ENCODE measurements around the gene FCAMR.
"Not testable (repeated sequence)": the region's sequence is repeated elsewhere in the genome, so short reads cannot be mapped to it uniquely, and the experiment has no call there.

Gene FCAMR

DNA sequence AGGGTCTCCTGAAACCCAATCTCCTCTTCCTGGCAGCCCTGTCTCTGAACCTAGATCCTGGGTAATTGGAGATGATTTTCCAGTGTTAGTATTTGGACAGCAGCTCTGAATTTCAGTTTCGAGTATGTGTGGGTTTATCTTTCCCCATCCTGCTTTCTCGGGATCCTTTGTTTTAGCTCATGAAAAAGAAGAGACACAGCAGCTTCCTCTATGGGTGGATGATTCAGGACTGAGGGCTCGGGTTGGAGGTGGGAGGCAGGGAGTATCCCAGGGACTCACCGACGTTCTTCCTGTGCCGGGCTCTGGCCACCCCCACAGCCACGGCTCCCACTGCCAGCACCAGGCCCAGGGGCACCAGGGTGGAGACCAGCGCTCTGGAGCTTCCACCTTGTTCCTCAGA lies 38.1 kb downstream of the FCAMR start:
- no peak for DNase-seq (ENCODE audit: low spot score)

DNA sequence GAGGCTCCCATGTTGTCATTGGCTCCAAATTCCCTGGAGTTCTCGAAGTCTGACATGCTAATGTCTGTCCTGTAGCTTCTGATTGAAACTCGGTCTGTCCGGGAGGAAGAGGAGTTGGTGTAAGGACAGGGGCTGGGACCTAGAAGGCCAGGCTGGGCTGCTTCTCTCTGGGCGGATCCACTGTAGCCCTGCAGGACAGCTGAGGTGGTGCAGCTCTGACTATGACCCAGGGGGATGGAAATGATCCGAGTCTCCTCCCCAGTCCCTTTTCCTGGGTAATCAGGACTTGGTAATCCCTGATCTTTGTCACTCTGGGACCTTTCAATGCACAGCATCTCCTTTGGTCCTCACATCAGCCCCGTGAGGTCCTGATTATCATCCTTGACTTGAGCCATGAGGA lies 38.6 kb downstream of the FCAMR start:
- DNase-seq (ENCODE audit: low spot score) = peak; percentile 24

DNA sequence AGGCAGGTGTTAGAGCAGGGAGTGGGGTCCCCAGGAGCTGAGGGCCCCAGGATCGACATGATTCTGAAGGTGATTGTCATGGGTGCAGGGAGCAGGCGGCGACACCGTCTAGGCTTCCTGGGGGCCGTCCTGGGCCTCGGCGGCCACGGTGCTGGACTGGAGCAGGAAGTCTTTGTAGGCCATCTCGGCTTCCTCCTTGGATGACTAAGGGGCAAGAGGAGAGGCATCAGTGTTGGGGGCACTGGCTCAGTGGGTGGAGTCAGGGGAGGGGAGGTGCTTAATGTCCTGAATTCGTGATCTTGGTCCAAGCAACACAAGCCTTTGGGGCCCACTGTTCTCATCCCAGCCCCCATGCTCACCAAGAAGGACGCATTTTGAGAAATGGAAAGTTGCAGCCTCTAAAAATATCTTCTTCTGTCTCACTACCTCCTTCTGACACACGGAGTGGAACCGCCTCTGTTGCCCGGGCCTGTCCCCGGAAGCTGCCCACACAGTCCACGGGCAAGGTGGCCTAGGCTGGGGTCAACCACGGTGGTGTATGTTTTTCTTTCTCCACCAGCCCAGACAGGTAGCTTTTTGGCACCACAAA lies 40.0 kb downstream of the FCAMR start:
- DNase-seq (ENCODE audit: low spot score) = no peak

DNA sequence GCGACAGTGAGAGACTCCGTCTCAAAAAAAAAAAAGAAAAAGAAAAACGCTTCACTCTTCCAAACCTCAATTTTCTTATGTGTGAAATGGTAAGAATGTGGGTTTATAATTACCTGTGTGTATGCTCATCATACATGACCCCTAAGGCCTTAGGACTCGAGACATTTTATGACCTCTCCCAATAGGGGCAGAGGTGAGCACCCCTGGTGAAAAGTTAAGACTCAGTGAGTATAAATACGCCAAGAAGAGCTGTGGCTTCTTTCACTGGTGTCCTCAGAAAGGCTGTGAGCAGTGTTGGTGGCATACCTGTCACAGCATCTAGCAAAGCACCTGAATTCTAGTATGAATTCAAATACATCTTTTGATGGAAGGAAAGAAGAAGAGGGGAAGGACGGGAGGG lies 40.7 kb downstream of the FCAMR start:
- no peak for DNase-seq (ENCODE audit: low spot score)

DNA sequence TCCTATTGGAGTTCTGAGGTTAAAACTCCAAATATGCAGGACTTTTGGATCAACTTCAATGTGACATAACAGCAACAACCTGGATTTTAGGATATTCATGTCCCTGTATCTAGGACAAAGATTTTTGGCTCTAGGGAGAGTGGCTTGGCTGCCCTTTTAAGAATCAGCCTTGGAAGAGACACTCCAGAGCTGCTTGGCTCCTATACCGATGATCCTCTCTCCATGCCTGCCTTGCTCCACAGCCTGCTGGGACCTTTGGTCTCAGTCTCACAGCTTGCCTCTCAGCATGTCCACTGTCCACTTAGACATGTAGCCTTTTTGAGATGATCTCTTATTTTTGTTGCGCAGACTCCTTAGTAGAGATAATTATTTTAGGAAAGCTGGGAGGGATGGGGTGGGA lies 44.0 kb downstream of the FCAMR start:
- DNase-seq (ENCODE audit: low spot score) = no peak

DNA sequence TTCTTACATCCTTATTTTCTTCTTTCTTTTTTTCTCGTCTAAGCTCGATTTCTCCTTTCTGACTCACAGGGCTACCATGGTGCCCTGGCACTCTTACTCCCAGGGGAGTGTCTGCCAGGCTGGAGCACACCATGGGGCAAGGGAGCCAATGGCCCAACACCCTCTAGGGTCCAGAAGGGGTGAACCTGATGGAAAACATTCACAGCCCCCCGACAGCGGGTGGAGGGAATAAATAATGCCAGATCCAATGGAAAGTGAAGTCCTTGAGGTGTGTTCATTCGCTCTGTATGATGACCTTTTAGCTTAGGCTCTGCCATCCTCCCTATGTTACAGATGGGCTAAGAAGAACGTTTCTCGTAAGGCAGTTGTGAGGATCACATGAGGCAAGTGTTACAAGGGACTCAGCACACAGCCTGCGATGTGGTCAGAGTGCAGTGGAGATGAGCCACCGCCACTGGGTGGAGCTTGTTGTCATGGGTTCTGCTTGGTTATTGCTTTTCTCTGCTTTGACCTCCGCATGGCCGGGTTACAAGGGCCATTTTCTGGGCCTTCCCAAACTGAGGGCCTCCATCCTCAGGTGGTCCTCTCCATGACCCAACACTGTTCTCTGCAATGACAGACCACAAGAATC lies 45.0 kb downstream of the FCAMR start:
- DNase-seq (ENCODE audit: low spot score) = no peak

DNA sequence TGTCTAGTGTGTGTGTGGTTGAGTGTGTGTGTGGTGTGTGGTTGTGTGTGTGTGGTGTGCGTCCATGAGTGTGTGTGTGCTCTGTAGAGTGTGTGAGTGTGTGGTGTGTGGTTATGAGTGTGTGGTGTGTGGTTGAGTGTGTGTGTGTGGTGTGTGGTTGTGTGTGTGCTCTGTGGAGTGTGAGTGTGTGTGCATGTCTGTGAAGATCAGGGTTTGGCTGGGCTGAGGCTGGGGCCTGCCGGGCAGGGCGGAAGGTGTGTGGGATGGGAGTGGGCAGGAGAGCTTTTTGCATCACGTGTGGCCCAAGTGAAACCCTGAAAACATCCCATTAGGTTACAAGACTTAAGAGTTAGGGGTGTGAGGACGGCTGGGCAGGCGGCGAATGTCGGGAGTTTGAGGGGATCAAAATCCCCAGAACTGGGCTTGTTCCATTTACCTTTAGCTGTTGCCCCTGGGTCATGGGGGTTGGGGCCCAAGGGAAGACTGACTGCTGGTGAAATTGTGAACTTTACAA lies 45.6 kb downstream of the FCAMR start:
- no peak for DNase-seq (ENCODE audit: low spot score)

DNA sequence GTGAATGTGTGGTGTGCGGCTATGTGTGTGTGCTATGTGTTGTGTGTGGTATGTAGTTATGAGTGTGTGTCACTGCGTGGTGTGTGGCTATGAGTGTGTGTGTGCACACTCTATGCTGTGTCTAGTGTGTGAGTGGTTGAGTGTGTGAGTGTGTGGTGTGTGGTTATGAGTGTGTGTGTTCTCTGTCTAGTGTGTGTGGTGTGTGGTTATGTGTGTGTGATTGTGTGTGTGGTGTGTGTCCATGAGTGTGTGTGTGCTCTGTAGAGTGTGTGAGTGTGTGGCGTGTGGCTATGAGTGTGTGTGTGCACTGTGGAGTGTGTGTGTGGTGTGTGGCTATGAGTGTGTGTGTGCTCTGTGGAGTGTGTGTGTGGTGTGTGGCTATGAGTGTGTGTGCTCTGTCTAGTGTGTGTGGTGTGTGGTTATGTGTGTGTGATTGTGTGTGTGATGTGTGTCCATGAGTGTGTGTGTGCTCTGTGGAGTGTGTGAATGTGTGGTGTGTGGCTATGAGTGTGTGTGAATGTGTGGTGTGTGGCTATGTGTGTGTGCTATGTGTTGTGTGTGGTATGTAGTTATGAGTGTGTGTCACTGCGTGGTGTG lies 46.2 kb downstream of the FCAMR start:
- DNase-seq (ENCODE audit: low spot score) = not testable (repeated sequence)

DNA sequence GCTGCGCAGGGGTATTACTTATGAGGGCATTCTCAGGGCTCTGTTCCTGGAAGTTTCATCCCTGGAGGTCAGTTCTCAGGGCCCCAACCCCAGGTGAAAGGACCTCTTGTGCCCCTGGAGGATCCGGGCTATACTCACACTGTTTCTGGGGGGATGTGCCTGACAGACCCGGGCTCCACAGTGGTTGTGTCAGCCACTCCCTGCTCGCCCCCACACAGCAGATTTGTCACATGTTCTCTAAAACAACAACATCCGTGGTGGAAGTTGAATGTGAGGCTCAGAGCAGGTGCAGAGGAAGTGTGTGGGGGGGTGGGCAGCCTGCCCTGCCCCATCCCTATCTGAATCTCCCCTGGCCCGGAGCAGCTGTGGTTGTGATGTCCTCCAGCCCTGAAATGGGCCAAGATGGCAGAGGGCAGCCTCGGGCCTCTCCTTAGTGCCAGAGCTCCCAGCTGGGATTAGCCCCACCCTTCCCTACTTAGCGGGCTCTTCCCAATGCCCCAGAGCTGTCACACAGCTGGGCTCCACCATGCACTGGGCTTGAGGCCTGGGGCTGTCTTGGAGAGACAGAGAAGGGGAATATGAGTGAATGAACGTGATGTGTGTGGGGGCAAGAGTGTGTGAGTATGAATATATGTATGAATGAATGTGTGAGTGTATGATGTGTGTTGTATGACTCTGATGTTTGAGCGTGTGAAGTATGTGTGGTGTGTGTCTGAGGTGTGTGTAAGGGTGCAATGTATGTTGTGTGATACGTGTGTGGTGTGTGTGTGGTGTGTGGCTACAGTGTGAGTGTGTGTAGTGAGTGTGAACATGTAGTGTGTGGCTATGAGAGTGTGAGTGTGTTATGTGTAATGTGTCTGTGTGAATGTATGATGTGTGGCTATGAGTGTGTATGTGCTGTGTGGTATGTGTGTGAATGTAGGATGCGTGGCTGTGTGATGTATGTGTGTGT lies 47.0 kb downstream of the FCAMR start:
- no peak for DNase-seq (ENCODE audit: low spot score)

DNA sequence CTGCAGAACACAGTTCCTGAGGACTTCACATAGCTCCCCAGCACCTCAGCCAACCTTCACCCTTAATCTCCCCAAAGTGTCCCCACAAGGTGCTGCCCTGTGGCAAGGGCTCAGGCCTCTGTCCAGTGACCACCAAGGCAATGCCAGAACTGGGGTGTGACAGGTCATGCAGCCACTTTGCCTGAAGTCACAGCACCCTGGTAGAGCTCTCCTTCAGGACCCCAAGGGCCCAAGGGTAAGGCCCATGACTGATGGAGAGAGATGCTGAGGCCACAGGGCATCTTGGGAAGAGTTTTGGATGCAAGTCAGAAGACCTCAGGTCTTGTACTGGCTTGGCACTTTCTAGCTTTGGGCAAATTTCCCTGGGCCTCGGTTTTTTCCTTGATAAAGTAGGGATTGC lies 47.7 kb downstream of the FCAMR start:
- no peak for DNase-seq (ENCODE audit: low spot score)

DNA sequence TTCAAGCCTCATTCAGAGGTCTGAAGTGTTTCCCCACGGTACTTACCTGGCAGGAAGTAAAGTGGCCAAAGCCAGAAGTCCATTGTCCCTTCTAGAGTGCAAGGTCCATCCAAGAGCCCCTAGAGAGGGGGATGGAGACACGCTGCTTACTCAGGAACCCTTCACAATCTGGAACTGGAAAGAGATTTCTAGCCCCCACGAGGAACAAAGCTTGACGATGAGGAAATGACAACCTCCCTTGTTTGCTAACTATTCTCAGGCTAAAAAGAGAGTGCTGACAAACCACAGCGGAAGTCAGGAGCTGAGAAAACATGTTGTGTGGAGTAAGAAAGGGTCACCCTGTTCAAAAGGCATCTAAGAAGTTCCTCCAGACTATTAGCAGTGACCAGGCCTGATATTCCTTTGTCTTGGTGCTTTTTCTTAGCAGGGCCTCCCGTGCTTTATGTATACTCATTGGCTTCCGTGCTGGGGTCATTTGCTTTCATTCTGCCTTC lies 48.4 kb downstream of the FCAMR start, which contains the start of gene FCMR:
FCMR (minus strand) TSS at position 170 of the 494 bp plus-strand sequence; CDS start at position 83, 87 bp downstream.
- DNase-seq (ENCODE audit: low spot score) = no peak

DNA sequence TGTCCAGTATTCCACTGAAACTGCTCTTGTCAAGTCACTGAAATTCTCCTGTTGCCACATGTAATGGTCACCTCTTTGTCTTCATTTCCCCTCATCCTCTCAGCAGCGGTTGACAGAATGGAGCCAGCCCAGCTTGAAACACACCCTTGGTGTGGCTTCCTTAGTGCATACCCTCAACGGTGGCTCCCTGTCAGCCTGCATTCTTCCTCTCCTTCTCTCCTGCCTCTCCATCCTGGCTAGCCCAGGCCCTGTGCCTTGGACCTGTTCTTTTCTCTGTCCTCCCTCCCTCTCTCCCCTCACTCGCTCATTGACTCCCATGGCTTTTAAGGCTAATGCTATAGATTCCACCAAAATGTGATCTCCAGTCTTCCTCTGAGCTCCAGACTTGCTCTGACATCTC lies 52.2 kb downstream of the FCAMR start:
- DNase-seq (ENCODE audit: low spot score) = no peak

DNA sequence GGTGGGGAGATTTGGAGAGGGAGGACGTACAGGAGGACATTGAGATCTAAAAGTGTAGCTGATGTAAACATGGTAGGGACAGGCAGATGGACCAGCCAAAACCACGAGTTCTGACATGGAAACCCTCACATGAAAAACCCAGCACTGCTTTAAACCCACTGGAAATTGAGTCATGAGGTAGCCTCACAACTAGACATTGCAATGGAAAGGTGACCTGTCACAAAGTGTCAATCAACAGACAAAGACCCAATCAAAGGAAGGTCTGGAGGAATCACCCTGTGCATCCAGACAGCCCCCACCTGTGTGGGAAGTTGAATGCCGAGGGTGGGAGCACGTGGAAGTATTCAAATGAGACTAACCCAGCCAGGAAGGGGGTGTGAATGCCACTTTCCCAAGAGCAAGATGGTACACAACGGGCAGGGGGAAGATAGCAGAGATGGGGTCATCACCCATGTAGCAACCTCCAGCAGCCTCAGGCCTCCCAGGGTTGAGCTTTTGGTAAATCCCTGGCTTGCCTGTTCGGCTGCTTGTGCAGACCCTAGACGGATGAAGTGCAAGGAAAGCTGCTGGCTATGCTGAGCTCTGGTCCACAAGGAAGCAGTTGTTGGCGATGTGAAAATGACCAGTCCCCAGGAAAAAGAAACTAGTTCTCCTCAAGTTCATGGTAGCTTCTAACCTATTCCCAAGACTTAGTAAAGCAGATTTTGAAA lies 54.1 kb downstream of the FCAMR start:
- no peak for DNase-seq (ENCODE audit: low spot score)

DNA sequence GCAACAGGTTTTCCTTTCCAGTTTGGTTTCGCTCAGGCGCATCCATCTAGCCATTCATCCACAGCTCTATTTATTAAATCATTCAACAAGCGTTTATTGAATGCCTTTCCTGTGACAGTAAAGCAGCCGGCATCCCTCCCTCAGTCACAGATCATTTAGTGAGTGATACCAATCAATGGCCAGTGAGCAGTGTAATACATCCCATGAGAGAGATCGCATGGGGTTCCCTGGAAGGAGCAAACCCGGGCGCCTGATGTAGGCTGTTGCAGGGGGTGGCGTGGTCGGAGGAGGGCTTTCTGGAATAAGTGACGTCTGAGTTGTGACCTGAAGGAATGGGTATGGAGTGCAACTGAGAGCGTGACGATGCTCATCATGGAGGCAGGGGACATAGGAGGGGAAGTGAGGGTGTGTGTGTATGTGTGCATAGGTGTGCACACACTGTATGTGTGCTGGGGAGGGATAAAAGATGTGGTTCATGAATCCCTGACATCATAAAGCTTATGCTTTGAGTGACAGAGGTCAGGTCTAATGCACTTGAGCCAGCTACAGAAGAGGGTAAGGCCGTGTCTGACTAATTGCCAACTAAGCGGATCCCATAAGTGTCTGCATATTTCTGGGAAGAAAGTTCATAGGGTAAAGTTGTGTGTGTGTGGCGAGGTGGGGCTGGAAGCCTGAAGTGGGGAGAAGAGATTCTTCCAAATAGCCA lies 55.1 kb downstream of the FCAMR start:
- no peak for DNase-seq (ENCODE audit: low spot score)

DNA sequence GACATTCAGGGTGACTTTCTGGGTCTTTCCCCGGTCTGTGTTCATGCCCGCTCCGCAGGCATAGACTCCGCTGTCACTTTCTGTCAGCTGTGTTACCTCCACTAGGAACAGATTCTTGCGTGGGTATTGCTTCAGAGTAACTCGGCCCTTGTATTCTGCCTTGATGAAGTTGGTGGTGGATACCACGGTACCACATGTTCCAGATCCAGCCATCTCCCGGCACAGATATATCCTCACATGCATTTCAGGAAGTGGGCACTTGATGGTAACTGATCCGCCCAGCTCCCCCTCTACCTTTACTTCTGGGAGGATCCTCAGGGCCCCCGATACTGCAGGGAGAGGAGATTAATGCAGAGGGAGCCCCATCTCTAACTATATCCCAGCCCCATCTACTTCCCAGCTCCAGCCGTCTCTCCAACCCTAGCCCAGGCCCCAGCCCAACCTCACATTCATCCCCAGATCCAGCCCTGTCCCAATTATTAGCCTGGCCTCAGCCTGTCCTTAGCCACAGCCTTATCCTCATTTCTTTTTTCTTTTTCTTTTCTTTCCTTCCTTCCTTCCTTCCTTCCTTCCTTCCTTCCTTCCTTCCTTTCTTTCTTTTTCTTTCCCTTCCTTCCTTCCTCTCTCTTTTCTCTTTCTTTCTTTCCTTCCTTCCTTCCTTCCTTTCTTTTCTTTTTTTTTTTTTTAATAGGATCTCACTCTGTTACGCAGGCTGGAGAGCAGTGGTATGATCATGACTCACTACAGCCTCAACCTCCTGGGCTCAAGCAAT lies 56.3 kb downstream of the FCAMR start:
- DNase-seq (ENCODE audit: low spot score) = no peak

DNA sequence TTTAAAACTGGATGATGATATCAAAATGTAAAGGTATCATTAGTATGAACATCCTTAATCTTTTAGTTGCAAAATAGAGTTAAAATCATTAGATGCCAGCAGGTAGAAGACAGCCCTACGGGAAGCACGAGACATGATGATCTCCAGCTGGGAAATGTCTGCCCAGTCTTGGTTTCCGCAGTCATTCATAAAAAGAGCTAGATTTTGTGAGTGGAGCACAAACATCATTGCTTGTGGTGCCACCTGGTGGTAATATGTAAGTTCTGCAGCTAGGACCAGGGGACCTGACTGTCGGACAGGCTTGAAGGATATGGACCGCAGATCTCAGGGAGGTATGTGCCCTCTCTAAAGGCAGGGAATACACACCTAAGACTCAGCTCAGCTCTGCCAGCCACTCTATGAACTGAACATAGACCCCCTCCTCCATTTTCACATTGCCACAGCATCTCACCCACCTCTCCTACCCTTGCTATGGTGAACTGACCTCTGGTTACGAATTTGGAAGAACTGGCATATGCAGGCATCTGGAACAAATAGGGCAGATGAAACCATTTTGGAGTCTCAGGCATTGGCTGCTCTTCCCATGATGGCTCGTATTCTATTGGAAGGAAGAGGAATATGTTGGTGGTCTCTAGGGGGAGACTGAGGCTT lies 57.7 kb downstream of the FCAMR start:
- peak; percentile 88 for DNase-seq (ENCODE audit: low spot score)

DNA sequence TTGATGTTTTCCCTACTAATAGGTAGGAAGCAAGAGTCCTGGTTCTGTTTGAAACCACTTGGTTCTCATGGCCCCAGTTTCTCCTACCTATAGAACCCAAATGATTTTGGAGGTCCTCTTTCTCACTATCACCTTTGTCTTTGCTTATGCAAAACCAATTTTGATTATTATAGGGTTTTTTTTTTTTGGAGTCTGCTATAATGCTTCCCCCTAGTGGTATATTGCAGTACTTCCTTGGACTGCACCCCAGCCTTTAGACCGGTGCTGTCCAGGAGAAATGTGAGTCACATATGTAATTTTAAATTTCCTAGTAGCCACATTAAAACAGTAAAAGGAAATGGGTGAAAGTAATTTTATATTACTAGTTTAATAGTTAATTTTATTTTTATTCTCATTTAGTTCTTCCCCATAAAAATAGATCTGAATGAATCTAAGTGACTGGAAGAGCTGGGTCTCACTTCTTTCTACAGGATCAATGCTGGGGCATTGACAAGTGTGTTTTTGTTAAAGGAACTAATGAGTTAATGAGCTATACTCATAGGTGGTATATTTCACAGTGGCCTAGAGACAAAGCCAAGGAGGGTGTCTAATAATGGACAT lies 59.1 kb downstream of the FCAMR start:
- peak; percentile 85 for DNase-seq (ENCODE audit: low spot score)

DNA sequence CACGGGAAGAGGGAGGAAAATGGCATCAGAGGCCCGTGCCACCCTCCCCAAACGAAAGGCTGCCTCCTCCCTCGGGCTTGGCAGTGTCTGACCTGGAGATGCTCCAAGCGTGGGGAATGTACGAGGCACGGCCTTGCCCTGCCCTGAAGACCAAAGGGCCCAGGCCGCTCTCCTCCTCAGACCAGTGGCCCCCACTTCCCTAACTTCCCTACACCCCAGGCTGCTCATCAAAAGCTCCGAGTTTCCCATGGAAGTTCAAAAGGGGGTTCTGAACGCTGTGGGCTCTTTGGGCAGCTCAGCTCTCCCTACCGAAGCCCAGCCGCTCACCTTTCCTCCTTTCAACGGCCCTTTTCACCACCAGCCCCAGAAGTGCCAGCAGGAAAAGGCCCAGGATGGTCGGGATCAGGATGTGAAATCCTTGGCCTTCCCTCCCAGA lies 60.4 kb downstream of the FCAMR start:
- DNase-seq (ENCODE audit: low spot score) = no peak

Measured in GM03348 (cell line).